BE2C (cell line): ENCODE data around the gene BZW2.

ENCODE experiments used
- DNase-seq: peaks from one replicate; pipeline ENCODE4 v3.0.0-alpha.2; 2020
- H3K27me3 ChIP-seq: fragments of 250-450 bp; sonication (Bioruptor Pico); 2 replicates; pipeline ENCODE4 v1.5.1; 2020; ENCODE audit warnings: mild to moderate bottlenecking
- H3K36me3 ChIP-seq: fragments of 250-450 bp; sonication (Bioruptor Pico); 2 replicates; pipeline ENCODE4 v1.5.1; 2020; ENCODE audit warnings: mild to moderate bottlenecking
- H3K4me1 ChIP-seq: fragments of 250-450 bp; sonication (Bioruptor Pico); 2 replicates; pipeline ENCODE4 v1.5.1; 2020
- H3K4me3 ChIP-seq: 2 replicates; pipeline ENCODE4 v1.5.1; 2011; ENCODE audit warnings: low read depth, low read length
- H3K9me3 ChIP-seq: fragments of 250-450 bp; sonication (Bioruptor Pico); 2 replicates; pipeline ENCODE4 v1.5.1; 2020
- TF ChIP-seq, protein P1 (sequence below): IDR thresholded peaks from 2 replicates; pipeline ENCODE4 v1.5.1; 2012; ENCODE audit warnings: mild to moderate bottlenecking, low read depth, low read length

Gene BZW2

DNA sequence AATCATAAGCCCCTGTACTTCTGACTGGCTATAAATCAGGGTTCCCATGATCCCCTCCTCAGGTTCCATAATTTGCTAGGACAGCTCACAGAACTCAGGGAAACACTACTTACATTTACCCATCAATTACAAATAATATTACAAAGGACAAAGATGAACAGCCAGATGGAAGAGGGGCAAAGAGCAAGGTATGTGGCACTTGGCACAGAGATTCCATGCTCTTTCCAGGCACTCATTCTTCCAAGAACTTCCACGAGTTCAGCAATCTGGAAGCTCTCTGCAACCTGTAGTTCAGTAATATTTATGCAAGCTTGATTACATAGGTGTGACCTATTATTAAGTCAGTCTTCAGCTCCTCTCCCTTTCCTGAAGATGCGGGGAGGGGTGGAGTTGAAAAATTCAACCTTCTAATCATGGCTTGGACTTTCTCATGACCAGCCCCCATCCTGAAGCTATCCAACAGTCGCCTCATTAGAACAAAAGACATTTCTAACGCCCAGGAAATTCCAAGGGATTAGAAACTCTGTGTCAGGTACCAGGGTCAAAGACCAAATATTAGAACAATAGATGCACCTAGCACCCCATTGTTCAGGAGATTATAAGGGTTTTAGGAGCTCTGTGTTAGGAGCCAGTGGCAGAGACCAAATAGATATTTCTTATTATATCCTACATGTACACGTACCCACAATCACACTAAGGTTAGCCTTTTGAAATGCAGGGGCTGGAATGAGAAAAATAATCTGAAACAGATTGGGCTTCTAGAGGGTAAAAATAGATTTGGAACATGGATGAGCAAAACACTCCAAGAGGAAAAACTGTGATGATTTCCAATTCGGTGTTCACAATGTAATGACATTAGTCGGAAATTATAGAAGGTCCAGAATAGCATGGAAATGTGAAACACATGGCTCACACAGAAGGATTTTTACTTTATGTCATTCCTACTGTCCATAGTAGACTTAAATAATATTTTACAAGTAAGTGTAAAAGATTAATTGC lies 7.4 kb upstream of the BZW2 start:
- H3K36me3 ChIP-seq, result no peaks in the 10 kb centered on the region
- TF ChIP-seq, protein P1, sequence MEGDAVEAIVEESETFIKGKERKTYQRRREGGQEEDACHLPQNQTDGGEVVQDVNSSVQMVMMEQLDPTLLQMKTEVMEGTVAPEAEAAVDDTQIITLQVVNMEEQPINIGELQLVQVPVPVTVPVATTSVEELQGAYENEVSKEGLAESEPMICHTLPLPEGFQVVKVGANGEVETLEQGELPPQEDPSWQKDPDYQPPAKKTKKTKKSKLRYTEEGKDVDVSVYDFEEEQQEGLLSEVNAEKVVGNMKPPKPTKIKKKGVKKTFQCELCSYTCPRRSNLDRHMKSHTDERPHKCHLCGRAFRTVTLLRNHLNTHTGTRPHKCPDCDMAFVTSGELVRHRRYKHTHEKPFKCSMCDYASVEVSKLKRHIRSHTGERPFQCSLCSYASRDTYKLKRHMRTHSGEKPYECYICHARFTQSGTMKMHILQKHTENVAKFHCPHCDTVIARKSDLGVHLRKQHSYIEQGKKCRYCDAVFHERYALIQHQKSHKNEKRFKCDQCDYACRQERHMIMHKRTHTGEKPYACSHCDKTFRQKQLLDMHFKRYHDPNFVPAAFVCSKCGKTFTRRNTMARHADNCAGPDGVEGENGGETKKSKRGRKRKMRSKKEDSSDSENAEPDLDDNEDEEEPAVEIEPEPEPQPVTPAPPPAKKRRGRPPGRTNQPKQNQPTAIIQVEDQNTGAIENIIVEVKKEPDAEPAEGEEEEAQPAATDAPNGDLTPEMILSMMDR, result no peak
- H3K9me3 ChIP-seq, result no peaks in the 10 kb centered on the region
- H3K4me1 ChIP-seq, result no peaks in the 10 kb centered on the region; the same call in 1 of the 2 replicates
- no peaks in the 10 kb centered on the region for H3K27me3 ChIP-seq
- no peak for DNase-seq
- no peak overlapping the region for H3K4me3 ChIP-seq

DNA sequence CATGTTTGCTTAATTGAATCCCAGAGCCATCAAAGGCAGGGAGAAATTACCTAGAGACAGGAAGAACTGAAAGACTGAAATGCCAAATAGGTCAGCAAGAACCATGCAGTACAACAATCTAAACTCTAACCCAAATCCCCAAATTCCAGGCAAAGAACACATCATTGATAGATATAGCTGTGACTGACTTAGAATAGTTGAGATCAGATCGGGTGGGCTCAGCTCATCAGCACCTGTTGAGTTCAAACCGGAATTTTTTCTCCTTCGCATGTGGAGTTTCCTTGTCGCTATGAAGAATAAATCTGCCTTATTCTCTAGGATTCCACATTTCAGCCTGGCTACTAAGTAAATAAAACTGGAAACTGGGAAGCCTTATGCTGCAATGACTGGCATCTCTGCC lies 1.8 kb upstream of the BZW2 start:
- H3K4me1 ChIP-seq, result peaks cover 3% of the 10 kb centered on the region; the same call in 1 of the 2 replicates
- TF ChIP-seq, protein P1, result no peak
- no peaks in the 10 kb centered on the region for H3K27me3 ChIP-seq
- no peaks in the 10 kb centered on the region for H3K9me3 ChIP-seq
- DNase-seq, result no peak
- peaks cover 1% of the 10 kb centered on the region; the same call in 1 of the 2 replicates for H3K36me3 ChIP-seq
- H3K4me3 ChIP-seq, result peak overlapping the region; percentile 95

GRCh38 chr7:16644636-16645592 lies 1.1 kb upstream of the BZW2 start:
- Histone ChIP-seq H3K9me3 (no peaks in the 10 kb centered on the region), H3K27me3 (no peaks in the 10 kb centered on the region), H3K4me3 (peak overlapping the region; percentile 95), H3K36me3 (peaks cover 4% of the 10 kb centered on the region; the same call in 1 of the 2 replicates), H3K4me1 (peaks cover 3% of the 10 kb centered on the region; the same call in 1 of the 2 replicates)
- peak; percentile 26 for DNase-seq
- TF ChIP-seq, protein P1, result no peak

GRCh38 chr7:16646472-16647072 lies 591 bp downstream of the BZW2 start:
- H3K4me3 ChIP-seq, result peak overlapping the region; percentile 95
- no peaks in the 10 kb centered on the region for H3K27me3 ChIP-seq
- no peaks in the 10 kb centered on the region for H3K9me3 ChIP-seq
- TF ChIP-seq, protein P1, result no peak
- H3K36me3 ChIP-seq, result peaks cover 4% of the 10 kb centered on the region
- H3K4me1 ChIP-seq, result peaks cover 3% of the 10 kb centered on the region; the same call in 1 of the 2 replicates
- DNase-seq, result peak; percentile 33

DNA sequence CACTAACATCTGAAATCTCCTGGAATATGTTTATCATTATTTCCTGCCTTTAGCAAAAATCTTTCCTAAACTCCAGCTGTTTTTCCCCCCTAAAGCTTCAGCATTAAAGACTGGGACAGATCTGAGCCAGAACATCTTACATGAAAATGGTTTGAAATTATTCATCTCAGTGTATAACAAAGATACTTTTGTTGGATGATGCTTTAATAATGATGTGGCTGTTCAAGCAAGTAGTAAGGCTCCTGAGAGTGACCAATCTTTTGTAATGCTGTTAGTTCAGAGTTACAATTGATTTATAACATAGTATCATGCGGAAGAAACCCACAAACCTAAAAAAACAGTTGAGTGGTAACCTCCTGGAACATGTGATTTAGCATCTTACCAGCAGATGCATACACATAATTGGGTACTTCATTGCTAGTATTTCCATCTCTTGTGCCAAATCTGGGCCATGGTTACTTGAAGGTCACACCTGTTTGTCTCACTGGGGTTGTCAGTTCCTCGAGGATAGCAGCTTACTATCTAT lies 1.5 kb downstream of the BZW2 start:
- no peaks in the 10 kb centered on the region for H3K27me3 ChIP-seq
- DNase-seq, result no peak
- H3K4me1 ChIP-seq, result peaks cover 3% of the 10 kb centered on the region; the same call in 1 of the 2 replicates
- TF ChIP-seq, protein P1, result no peak
- H3K36me3 ChIP-seq, result peaks cover 10% of the 10 kb centered on the region
- peak overlapping the region; percentile 95 for H3K4me3 ChIP-seq
- no peaks in the 10 kb centered on the region for H3K9me3 ChIP-seq
